Activated T-cell treated with anti-CD3 and anti-CD28 coated beads for 24 hours (primary cell): Measurements from ENCODE around the gene MXD3.
A peak's percentile ranks its signal among the peaks of the same experiment; 100 is the strongest.
"Not testable (repeated sequence)": the region's sequence is repeated elsewhere in the genome, so short reads cannot be mapped to it uniquely, and the experiment has no call there.

ENCODE experiments used
- DNase-seq: peaks from one replicate; pipeline ENCODE4 v3.0.0-alpha.2; 2020; ENCODE audit warnings: low read depth

MXD3 gene

GRCh38 chr5:177319913-177320588 is 8.4 kb upstream of the MXD3 start:
- no peak for DNase-seq

GRCh38 chr5:177317959-177318377 is 6.3 kb upstream of the MXD3 start:
- DNase-seq, result peak; percentile 61

GRCh38 chr5:177316005-177316404 is 4.3 kb upstream of the MXD3 start:
- DNase-seq, result no peak

- DNase-seq, result no peak
These were observed 3.7 kb upstream of the MXD3 start for GRCh38 chr5:177315411-177315810.

GRCh38 chr5:177314376-177315342 is 3.0 kb upstream of the MXD3 start:
- DNase-seq, result no peak

- DNase-seq, result no peak
These were observed 2.0 kb upstream of the MXD3 start for GRCh38 chr5:177313561-177314259.

GRCh38 chr5:177312649-177313181 is 1.0 kb upstream of the MXD3 start:
- no peak for DNase-seq

GRCh38 chr5:177311392-177311722 is 341 bp downstream of the MXD3 start:
- no peak for DNase-seq

GRCh38 chr5:177310757-177311391 is 824 bp downstream of the MXD3 start:
- no peak for DNase-seq

GRCh38 chr5:177310332-177310731 is 1.4 kb downstream of the MXD3 start:
- no peak for DNase-seq

- DNase-seq, result peak; percentile 62
These were observed 2.1 kb downstream of the MXD3 start for GRCh38 chr5:177309351-177310191.

GRCh38 chr5:177308740-177309139 is 3.0 kb downstream of the MXD3 start:
- no peak for DNase-seq

GRCh38 chr5:177307544-177308363 is 3.9 kb downstream of the MXD3 start:
- DNase-seq, result no peak

GRCh38 chr5:177306674-177307543 is 4.8 kb downstream of the MXD3 start:
- DNase-seq, result no peak

- DNase-seq, result not testable (repeated sequence)
These were observed 5.5 kb downstream of the MXD3 start for GRCh38 chr5:177306103-177306640.

- DNase-seq, result no peak
These were observed 7.1 kb downstream of the MXD3 start for GRCh38 chr5:177304392-177305119.

- no peak for DNase-seq
These were observed 7.7 kb downstream of the MXD3 start for GRCh38 chr5:177303925-177304391.
